Measurements from ENCODE around the gene GSN. TPM values are rescaled to one million over a fixed set of nuclear protein-coding genes. Genes with fewer than 3 reads are reported as not detected.

Gene GSN
- total and polyA plus RNA-seq, 4 donors: 18.8 to 402 (median 51.6) TPM

DNA sequence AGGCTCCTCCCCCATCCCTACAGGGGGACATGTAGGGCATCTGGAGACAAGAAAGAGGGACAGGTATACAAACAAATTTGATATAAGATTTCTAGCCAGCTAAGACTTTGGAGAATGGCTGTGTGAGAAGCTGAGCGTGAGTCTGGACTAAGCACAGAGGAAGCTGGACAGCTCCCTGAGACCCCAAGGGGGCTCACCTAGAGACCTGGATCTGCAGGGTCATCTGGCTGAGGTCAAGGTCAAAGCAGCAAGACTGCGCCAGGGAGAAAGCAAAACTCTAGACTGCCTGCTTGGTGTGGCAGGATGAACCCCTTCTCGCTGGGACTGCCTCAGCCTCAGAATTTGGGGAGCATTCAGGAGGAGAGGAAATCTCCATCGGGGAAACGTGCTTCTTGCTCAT is 8.0 kb upstream of the GSN start (continued):
- TF ChIP-seq GABPA (IDR thresholded peaks at IDR 0.05 in 1 of 2, conservative IDR thresholded peaks at IDR 0.05 in 1 of 2) (no peak), TAF1 (conservative IDR thresholded peaks at IDR 0.05) (no peak), JUND (IDR thresholded peaks at IDR 0.05) (no peak)
- TF ChIP-seq, protein P1, sequence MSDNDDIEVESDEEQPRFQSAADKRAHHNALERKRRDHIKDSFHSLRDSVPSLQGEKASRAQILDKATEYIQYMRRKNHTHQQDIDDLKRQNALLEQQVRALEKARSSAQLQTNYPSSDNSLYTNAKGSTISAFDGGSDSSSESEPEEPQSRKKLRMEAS (IDR thresholded peaks at IDR 0.05): no peak
- TF ChIP-seq, protein P2, sequence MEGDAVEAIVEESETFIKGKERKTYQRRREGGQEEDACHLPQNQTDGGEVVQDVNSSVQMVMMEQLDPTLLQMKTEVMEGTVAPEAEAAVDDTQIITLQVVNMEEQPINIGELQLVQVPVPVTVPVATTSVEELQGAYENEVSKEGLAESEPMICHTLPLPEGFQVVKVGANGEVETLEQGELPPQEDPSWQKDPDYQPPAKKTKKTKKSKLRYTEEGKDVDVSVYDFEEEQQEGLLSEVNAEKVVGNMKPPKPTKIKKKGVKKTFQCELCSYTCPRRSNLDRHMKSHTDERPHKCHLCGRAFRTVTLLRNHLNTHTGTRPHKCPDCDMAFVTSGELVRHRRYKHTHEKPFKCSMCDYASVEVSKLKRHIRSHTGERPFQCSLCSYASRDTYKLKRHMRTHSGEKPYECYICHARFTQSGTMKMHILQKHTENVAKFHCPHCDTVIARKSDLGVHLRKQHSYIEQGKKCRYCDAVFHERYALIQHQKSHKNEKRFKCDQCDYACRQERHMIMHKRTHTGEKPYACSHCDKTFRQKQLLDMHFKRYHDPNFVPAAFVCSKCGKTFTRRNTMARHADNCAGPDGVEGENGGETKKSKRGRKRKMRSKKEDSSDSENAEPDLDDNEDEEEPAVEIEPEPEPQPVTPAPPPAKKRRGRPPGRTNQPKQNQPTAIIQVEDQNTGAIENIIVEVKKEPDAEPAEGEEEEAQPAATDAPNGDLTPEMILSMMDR (IDR thresholded peaks at IDR 0.05; ENCODE audit: low read depth, low read length, missing input control): no peak

DNA sequence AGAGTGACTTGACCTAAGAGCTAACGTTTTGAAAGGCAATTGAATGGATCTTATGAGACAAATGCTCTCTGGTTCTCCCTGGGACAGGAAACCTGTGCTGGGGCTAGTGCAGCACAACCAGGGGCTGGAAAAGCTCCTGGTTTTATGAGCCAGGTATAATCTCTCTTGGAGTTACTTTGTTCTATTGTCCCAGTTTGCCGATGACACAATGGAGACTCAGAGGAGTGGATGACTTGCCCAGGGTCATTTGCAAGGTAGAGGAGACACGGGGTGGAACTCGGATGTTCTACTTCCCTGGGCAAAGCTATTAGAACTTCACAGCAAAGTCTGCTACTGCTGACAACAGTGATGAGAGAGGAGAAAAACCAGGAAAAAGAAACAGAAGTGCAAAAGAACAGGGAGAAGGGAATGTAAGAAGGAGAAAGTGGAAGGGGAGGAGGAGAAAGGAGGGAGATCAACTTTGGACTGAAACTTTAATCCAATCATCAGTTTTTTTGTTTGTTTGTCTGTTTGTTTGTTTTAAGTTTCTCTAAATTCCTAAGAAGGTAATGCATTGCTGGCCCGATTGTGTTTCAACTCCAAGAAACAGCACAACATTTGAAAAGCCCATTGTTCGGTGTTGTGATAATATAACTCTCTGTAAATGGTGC is 7.4 kb upstream of the GSN start:
- H3K9ac ChIP-seq (ENCODE audit: low read depth in 1 of 2, low read length in 2 of 2): no peak overlapping the region
- no peaks in the 10 kb centered on the region for H3K36me3 ChIP-seq (ENCODE audit: control insufficient read depth in 4 of 4, insufficient read depth in 3 of 4, low read depth in 1 of 4, low read length in 3 of 4)
- TF ChIP-seq GABPA (IDR thresholded peaks at IDR 0.05 in 1 of 2, conservative IDR thresholded peaks at IDR 0.05 in 1 of 2) (no peak), SP1 (IDR thresholded peaks at IDR 0.05) (no peak), NR2F2 (IDR thresholded peaks at IDR 0.05) (no peak)
- TF ChIP-seq, protein P3, sequence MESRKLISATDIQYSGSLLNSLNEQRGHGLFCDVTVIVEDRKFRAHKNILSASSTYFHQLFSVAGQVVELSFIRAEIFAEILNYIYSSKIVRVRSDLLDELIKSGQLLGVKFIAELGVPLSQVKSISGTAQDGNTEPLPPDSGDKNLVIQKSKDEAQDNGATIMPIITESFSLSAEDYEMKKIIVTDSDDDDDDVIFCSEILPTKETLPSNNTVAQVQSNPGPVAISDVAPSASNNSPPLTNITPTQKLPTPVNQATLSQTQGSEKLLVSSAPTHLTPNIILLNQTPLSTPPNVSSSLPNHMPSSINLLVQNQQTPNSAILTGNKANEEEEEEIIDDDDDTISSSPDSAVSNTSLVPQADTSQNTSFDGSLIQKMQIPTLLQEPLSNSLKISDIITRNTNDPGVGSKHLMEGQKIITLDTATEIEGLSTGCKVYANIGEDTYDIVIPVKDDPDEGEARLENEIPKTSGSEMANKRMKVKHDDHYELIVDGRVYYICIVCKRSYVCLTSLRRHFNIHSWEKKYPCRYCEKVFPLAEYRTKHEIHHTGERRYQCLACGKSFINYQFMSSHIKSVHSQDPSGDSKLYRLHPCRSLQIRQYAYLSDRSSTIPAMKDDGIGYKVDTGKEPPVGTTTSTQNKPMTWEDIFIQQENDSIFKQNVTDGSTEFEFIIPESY (IDR thresholded peaks at IDR 0.05): no peak
- TF ChIP-seq, protein P4, sequence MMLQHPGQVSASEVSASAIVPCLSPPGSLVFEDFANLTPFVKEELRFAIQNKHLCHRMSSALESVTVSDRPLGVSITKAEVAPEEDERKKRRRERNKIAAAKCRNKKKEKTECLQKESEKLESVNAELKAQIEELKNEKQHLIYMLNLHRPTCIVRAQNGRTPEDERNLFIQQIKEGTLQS (IDR thresholded peaks at IDR 0.05): no peak
- TF ChIP-seq, protein P2 (IDR thresholded peaks at IDR 0.05; ENCODE audit: low read depth, low read length, missing input control): no peak
- no peaks in the 10 kb centered on the region for H3K9me3 ChIP-seq (ENCODE audit: control insufficient read depth in 4 of 4, low read length in 3 of 4)
- no peaks in the 10 kb centered on the region for H3K27me3 ChIP-seq (ENCODE audit: control insufficient read depth in 4 of 4, insufficient read depth in 4 of 4, low read length in 3 of 4)
- no peak overlapping the region for H3K27ac ChIP-seq (ENCODE audit: low read depth in 1 of 2, low read length in 2 of 2)
- no peak overlapping the region for H3K4me3 ChIP-seq (ENCODE audit: low read depth in 1 of 3, low read length in 3 of 3)
- DNase-seq (ENCODE audit: low spot score): no peak
- WGBS: 71% methylated on average over 6 of the region's 6 CpGs
- no peaks in the 10 kb centered on the region for H3K4me1 ChIP-seq (ENCODE audit: control insufficient read depth in 4 of 4, insufficient read depth in 4 of 4, low read length in 3 of 4)

DNA sequence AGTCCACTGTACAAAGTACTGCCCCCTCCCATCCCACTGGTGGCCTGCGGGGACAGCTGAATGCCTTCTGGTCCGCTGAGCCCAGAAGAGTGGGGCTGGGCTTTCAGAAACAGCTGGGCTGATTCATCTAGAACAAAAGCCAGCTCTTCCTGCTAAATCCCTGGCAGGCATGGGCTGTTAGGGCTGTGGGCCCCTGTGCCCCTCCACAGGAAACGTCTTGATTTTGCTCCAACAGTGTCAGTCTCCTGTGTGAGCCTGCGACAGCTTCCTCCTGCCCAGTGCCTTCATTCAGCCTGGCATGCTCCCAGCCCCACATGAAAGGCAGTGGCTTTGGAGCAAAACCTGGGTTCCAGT is 6.9 kb upstream of the GSN start:
- Histone ChIP-seq H3K4me3 (ENCODE audit: low read depth in 1 of 3, low read length in 3 of 3) (no peak overlapping the region), H3K36me3 (ENCODE audit: control insufficient read depth in 4 of 4, insufficient read depth in 3 of 4, low read depth in 1 of 4, low read length in 3 of 4) (no peaks in the 10 kb centered on the region), H3K27me3 (ENCODE audit: control insufficient read depth in 4 of 4, insufficient read depth in 4 of 4, low read length in 3 of 4) (no peaks in the 10 kb centered on the region), H3K4me1 (ENCODE audit: control insufficient read depth in 4 of 4, insufficient read depth in 4 of 4, low read length in 3 of 4) (no peaks in the 10 kb centered on the region), H3K27ac (ENCODE audit: low read depth in 1 of 2, low read length in 2 of 2) (no peak overlapping the region), H3K9ac (ENCODE audit: low read depth in 1 of 2, low read length in 2 of 2) (no peak overlapping the region), H3K9me3 (ENCODE audit: control insufficient read depth in 4 of 4, low read length in 3 of 4) (no peaks in the 10 kb centered on the region)
- TF ChIP-seq RAD21 (IDR thresholded peaks at IDR 0.05) (no peak), YY1 (IDR thresholded peaks at IDR 0.05) (no peak)
- WGBS: 76% methylated on average over 4 of the region's 4 CpGs
- no peak for DNase-seq (ENCODE audit: low spot score)
